GM19328 (cell line): ENCODE results near the gene POLK.
"Not testable (repeated sequence)": the region's sequence is repeated elsewhere in the genome, so short reads cannot be mapped to it uniquely, and the experiment has no call there.

Experiments
- ATAC-seq: cut with Tn5 transposase; IDR thresholded peaks from one replicate; pipeline ENCODE4 v1.9.1; 2021; ENCODE audit warnings: mild to moderate bottlenecking, moderate library complexity; ENCODE audit not compliant: unreplicated experiment

The POLK gene

DNA sequence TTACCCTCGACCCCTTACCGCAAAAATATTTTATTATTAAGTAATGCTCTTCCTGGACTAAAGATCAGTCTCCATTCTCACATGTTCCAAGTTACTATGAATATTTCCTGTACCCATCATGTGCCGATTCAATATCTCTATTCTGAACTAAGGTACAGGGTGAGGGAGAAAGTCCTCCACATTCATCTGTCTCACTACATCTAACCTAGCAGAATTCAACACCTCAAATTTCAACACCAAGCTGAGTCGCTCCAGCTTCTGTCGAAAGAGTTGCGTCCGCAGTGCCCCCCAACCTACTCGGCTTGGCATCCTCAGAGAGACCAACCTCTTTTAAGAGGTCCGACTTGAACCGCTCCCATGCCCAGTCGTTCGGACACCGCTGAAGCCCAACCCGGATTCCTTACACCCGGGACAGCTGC, 1.3 kb upstream of the POLK start:
- peak; percentile 1 for ATAC-seq

- peak; percentile 25 for ATAC-seq
Observed at GRCh38 chr5:75510836-75511434, 756 bp upstream of the POLK start.

DNA sequence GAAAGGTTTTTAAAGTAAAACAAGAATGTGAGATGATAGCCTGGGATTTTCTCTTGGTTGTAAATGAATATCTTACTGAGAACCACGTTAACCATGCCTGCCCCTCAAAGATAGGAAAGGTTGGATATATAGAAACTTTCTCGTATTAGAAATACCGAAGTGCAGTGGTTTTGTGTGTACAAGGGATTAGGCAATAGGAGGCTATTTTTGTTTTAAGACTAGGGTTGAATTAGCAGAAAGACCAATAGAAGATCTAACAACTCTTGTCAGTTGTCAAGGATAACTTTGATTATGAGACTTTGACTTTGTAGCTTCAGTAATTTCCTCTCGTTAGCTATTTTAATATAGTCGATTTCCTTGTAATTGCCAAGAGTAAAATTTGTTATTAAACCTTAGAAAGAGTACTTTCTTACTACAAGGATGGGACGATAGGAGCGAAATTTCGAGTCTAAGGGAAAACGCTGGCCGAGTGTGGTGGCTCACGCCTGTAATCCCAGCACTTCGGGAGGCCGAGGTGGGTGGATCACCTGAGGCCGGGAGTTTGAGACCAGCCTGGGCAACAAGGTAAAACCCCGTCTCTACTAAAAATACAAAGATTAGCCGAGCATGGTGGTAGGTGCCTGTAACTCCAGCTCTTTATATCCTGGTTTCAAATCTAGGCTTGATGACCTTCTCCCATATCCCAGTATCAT, 838 bp downstream of the POLK start:
- ATAC-seq: no peak

DNA sequence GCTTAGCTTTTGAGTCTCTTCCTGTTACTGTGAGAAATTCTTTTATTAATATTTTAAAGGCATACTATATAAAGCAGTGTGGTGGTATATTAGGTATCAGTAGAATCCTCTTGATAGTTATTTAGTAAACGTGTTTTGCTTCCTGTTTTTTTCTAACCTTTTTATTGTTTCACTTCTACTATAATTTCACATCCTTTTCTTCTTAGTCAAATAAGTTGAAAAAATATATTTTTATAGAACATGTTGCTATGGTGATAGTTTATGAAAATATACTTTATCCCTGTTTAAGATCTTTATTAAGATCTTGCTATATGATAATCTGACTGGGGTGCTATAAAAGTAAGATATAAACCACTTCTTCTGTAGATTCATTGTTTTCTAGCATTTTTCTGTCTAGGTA, 2.1 kb downstream of the POLK start:
- no peak for ATAC-seq

GRCh38 chr5:75514323-75514722, 2.6 kb downstream of the POLK start:
- ATAC-seq: no peak

GRCh38 chr5:75519761-75520160, 8.1 kb downstream of the POLK start:
- no peak for ATAC-seq

DNA sequence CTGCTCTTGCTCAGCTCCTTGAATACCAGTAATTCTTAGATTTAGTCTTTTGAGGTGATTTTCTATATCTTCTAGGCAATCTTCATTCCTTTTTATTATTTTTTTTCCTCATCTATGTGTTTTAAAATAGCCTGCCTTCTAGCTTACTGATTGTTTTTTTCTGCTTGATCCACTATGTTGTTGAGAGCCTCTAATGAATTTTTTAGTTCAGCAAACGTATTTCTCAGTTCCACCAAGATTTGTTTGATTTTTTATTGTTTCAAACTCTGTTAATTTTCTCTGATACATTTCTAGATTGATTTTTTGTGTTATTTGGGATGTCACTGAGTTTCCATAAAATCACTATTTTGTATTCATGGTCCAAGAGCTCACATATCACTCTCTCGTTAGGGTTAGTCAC, 9.5 kb downstream of the POLK start:
- no peak for ATAC-seq

DNA sequence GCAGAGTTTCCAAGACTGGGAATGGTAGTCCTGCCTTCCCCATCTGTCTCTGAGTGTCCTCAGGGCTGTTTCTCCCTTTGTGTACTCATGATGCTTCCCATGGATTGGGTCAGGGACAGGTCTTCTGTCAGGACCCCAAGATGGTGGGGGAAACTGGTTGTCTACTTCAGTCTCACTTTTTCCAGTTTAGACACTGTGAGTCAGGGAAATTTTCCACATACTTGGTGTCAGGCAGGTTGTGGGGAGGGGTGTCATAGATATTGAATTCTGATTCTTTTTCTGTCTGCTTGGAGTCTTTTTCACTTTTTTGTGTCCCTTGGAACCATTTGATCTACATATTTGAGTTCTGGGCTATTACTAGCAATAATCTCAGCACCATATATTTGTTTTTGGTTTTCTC, 10.3 kb downstream of the POLK start:
- ATAC-seq: no peak

- no peak for ATAC-seq
Observed at GRCh38 chr5:75522542-75522941, 10.9 kb downstream of the POLK start.

GRCh38 chr5:75523275-75523674, 11.6 kb downstream of the POLK start:
- no peak for ATAC-seq

DNA sequence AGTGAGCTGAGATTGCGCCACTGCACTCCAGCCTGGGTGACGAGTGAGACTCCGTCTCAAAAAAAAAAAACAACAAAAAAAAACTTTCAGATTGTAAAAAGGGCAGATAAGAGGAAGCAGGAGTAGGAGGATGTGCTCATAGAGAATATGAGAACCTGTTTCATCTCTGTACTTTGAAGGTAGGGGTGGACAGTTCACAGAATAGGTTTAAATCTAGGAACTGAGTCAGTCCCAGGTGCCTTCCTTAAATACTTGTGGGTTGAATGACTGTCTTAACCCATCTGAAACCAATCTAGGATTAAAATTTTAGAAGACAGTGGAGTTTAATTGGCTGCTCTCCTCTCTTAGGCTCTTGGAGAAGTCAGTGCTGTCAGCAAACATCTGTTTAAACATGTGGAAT, 12.4 kb downstream of the POLK start:
- peak; percentile 84 for ATAC-seq

GRCh38 chr5:75524591-75524990, 12.9 kb downstream of the POLK start:
- no peak for ATAC-seq

DNA sequence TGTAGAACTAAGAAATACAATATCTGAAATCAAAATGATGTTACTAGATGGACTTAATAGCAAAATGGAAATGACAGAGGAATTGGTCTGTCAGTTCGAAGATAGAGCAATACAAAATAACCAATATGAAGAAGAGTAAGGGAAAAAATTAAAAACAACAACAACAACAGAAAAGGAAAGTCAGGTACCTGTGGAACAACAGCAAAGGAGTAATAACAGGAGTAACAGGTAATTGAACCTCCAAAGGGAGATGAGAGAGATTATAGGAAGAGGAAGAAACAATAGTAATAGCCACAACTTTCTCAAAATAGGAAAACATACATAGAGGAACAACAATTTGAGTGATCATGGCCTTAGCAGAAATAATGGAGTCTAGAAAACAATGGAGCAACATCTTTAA, 13.7 kb downstream of the POLK start:
- no peak for ATAC-seq

- ATAC-seq: no peak
Observed at GRCh38 chr5:75526070-75526469, 14.4 kb downstream of the POLK start.

- no peak for ATAC-seq
Observed at GRCh38 chr5:75529185-75529584, 17.5 kb downstream of the POLK start.

GRCh38 chr5:75532190-75532589, 20.5 kb downstream of the POLK start:
- ATAC-seq: no peak

DNA sequence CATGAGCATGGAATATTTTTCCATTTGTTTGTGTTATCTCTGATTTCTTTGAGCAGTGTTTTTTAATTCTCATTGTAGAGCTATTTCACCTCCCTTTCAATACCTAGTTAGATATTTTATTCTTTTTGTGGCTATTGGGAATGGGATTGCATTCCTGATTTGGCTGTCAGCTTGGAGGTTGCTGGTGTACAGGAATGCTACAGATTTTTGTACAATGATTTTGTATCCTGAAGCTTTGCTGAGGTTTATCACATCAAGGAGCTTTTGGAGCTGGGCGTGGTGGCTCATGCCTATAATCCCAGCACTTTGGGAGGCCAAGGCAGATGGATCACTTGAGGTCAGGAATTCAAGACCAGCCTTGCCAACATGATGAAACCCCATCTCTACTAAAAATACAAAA, 22.0 kb downstream of the POLK start:
- ATAC-seq: not testable (repeated sequence)

DNA sequence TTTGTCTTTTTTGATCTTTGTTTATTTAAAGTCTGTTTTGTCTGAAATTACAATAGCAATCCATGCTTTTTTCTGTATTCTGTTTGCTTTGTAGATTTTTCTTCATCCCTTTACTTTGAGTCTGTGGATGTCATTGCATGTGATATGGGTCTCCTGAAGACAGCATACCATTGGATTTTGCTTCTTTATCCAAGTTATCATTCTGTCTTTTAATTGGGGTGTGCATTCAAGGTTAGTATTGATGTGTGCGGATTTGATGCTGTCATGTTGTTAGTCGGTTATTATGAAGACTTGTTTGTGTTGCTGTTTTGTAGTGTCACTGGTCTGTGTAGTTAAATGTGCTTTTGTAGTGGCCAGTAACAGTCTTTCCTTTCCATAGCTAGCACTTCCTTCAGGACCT, 23.0 kb downstream of the POLK start:
- no peak for ATAC-seq

DNA sequence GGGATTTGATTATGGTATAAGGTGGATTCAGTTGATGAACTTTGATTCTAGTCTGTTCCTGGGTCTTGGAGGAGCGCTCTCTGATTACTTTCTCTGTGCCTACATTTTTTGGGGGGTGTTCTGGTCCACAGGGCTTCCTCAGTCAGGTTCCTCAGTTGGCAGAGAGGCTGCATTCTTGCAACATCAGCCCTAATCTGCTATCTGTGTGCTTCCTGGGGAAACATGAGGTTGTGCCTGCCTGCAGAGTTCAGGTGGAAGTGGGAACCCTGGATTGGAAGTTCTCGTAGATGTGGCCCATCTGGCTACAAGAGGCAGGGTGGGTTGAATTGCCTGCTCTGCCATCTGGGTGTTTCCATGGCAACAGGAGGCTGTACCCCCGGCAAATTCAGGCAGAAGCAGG, 24.5 kb downstream of the POLK start:
- ATAC-seq: no peak

DNA sequence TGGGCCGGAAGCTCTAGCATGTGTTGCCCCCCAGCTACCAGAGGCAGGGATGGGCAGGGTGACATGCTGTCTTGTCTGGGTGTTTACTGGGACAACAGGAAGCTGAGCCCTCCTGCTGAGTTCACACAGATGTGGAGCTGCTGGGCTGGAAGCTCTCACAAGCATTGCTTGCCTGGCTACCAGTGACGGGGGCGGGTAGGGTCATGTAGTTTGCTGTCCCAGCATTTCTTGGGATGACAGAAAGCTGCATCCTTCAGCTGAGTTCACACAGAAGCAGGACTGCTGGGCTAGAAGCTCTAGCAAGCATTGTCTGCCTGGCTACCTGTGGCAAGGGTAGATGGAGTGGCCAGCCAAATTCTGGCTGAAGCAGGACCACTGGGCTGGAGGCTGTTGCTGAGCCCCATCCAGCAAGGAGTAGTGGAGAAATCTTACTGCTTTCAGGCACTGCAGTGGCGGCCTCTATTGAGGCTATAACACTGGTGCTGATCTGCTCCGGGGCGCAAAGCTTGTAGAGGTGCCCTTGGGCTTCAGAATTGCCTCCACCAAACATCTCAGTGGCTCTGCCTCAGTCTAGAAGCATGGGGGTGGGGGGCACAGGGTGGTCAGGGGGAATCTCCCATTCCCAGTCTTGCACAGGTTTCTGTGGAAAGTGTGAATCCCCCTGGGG, 25.1 kb downstream of the POLK start:
- ATAC-seq: no peak

GRCh38 chr5:75538211-75538610, 26.5 kb downstream of the POLK start:
- no peak for ATAC-seq

DNA sequence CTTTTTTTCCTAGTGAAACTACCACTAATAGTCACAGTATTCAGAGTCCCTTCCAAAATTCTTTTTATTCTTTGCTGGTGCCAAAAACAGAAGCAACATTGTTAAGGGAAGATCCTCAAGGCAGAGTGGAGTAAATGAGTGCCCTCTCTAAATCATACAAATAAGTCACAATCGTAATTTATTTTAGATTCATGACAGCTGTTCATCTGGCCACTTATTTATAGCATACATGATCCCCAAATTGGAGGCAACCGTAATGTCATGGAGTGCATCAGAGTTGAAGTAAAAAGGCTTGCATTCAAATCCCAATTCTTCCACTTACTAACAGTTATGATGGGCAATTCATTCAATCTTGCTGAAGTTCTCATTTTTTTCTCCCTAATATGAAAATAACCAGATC, 33.4 kb downstream of the POLK start:
- no peak for ATAC-seq
